ENCODE measurements around the gene HCAR2.
"Not testable (repeated sequence)": the region's sequence is repeated elsewhere in the genome, so short reads cannot be mapped to it uniquely, and the experiment has no call there.

The HCAR2 gene

DNA sequence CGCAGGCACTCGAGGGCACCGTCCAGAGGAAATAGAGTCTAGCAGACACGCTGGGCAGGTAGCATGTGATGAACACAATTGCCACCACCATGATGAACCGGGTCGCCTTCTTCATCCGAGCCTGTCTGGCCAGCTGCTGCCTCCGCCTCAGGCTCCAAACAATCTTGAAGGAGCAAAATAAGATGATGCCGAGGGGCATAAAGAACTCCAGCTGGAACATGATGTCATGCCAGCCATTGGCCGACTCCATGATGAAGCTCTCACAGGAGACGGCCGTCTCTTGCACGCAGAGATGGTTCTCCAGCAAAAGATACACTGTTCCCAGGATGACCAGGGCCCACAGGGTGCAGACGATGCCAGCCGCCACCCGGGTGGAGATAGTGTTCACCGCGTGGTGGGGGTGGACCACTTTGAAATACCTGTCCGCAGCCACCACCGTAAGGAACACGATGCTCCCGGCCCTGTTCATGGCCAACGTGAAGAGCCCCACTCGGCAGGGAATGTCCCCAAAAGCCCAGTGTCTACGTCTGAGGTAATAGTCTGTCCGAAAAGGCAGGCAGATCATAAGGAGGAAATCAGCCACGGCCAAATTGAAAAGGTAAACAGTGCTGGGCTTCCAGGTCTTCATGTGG is 26.5 kb upstream of the HCAR2 start:
- TF ChIP-seq POLR2A (IDR thresholded peaks at IDR 0.05; ENCODE audit: low read length) (no peak), GATA1 (IDR thresholded peaks at IDR 0.05; ENCODE audit: low read depth, low read length) (no peak)
- DNase-seq, result no peak

DNA sequence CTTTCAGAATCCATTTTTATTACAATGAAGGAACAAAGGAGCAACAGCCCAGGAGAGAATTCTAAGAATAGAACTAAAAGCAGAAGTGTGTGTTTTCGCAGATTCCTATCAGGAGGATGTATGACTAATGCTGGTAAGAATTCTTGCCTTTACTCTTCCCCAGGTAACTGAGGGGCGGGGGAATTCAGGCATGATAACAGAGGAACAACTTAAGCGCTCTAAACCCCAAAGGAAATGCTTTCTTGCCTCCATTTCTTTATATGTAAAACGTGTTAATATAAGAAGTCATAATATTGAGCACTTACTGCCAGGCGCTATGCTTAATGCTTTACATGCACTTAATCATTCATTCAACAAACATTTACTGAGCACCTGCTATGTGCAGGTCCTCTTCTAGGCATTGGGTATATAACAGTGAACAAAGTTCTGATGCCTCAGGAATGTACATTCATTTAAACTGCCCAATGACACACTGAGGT is 23.0 kb upstream of the HCAR2 start:
- DNase-seq, result no peak
- no peak for TF ChIP-seq POLR2A (IDR thresholded peaks at IDR 0.05; ENCODE audit: low read length)
- no peak for TF ChIP-seq GATA1 (IDR thresholded peaks at IDR 0.05; ENCODE audit: low read depth, low read length)

DNA sequence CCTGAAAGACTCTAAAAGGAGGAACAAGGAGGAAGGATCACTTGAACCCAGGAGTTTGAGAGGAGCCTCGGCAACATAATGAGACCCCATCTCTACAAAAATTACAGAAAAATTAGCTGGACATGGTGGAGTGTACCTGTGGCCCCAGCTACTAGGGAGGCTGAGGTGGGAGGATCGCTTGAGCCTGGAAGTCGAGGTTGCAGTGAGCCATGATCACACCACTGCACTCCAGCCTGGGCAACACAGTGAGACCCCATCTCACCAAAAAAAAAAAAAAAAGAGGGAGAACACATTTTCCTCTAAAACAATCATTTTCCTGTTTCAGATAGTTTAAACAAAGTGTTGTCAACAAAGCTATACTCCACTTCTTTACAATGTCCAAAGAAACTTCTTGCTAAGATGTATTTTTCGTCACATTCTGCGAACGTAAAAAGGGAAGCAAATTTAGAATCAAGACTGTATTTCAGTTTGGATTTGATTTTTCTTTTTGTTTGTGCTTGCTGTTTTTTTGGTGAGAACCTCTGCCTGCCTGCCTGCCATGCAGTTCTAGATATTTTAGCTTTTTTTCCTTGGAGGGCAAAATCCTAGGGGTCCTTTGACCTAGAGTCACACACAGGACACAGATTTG is 22.4 kb upstream of the HCAR2 start:
- TF ChIP-seq GATA1 (IDR thresholded peaks at IDR 0.05; ENCODE audit: low read depth, low read length) (no peak), POLR2A (IDR thresholded peaks at IDR 0.05; ENCODE audit: low read length) (no peak)
- DNase-seq, result no peak

DNA sequence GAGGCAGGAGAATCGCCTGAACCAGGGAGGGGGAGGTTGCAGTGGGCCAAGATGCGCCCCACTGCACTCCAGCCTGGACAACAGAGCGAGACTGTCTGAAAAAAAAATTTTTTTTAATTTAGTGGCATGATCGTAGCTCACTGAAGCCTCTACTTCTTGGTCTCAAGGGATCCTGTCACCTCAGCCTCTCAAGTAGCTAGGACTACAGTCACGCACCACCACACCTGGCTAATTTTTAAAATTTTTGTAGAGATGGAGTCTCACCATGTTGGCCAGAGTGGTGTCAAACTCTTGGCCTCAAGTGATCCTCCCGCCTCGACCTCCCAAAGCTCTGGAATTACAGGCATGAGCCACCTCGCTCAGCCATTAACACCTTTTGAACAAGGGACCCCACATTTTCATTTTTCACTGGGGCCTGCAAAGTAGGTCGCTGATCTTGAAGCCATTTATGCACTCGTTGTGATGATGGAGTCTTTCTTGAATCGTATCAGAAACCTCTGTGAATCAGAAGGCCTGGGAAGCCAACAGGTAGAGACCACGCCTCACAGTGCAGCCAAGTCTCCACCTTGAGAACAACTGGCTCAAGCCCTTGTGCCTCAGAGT is 21.6 kb upstream of the HCAR2 start:
- TF ChIP-seq POLR2A (IDR thresholded peaks at IDR 0.05; ENCODE audit: low read length), result no peak
- TF ChIP-seq GATA1 (IDR thresholded peaks at IDR 0.05; ENCODE audit: low read depth, low read length), result no peak
- no peak for DNase-seq

DNA sequence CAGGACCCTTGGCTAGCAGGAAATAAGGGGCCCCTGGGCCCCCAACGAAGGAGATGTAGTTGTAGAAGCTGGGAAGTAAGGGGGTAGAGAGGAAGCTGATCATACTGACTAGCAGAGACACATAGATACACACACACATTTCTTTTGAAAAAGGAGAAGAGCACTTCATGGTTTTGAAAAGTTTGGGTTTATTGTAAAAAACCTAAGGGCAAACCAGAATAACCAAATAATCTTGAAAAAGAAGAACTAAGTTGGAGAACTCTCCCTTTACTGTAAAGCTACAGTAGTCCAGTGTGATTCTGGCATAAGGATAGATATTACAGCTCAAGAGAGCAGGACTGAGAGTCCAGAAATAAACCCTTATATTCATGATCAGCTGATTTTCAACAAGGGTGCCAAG is 19.2 kb upstream of the HCAR2 start:
- no peak for DNase-seq
- TF ChIP-seq GATA1 (IDR thresholded peaks at IDR 0.05; ENCODE audit: low read depth, low read length), result no peak
- no peak for TF ChIP-seq POLR2A (IDR thresholded peaks at IDR 0.05; ENCODE audit: low read length)

DNA sequence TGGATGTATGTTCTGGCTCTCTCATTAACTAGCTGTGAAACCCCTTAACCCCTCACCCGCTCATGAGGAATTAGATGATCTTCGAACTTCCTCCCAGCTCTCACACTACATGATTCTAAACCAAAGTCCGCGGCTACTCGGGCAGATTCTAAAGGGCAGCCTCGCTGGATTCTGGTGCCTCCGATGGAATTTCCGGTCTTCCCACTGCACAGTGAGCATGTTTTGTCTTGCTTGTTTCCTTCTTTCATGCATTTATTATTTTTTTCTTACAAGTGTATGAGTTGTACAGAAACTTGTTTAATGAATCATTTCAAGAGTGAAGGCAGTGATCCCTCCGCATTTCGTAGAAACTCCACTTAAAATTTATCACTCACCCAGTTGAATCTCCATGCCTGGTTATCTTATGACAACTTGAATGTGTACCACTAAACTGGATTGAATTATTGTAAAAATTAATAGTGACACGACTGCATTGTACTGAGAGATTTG is 17.9 kb upstream of the HCAR2 start:
- DNase-seq, result no peak
- no peak for TF ChIP-seq POLR2A (IDR thresholded peaks at IDR 0.05; ENCODE audit: low read length)
- no peak for TF ChIP-seq GATA1 (IDR thresholded peaks at IDR 0.05; ENCODE audit: low read depth, low read length)

DNA sequence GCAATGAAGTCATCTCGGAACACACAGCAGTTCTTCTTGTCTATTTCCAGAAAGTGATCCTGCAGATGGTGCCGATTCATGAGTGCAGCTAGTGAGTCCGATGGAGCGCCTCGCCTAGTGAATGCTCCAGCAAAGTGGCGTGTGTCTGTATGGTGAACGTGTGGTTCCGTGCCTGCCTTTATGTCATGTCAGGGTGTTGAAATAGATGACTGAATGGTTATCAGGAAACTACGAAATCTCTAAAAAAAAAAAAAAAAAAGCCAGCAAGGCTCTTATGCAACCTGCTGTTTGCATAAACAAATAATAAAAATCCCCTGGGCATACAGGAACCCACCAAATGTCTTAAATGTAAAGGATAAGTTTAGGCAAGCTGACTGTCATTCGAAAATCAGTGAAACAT is 13.5 kb upstream of the HCAR2 start, which contains the start of gene HCAR3:
Gene HCAR3, minus strand, starts transcription at position 154 of the 400 bp plus-strand sequence. Its CDS starts 74 bp downstream, at position 80.
- not testable (repeated sequence) for DNase-seq

DNA sequence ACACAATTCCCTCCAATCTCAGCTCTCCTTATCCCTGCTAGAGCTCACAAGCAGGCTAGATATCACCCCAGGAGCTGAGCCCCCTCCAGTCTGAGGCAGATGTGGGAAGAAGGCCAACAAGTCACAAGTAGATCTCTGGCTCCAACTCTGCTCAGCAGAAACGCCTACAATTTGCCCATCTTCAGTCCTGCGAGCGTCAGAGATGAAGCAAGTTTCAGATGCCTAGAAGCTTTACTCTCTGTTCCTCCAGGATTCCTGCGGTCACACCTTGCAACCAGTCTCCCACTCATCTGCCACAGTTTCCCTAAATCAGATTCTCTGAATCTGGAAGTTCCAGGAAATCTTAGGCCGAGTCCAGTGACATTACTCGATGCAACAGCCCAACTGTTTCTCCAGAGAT is 12.1 kb upstream of the HCAR2 start:
- not testable (repeated sequence) for DNase-seq

DNA sequence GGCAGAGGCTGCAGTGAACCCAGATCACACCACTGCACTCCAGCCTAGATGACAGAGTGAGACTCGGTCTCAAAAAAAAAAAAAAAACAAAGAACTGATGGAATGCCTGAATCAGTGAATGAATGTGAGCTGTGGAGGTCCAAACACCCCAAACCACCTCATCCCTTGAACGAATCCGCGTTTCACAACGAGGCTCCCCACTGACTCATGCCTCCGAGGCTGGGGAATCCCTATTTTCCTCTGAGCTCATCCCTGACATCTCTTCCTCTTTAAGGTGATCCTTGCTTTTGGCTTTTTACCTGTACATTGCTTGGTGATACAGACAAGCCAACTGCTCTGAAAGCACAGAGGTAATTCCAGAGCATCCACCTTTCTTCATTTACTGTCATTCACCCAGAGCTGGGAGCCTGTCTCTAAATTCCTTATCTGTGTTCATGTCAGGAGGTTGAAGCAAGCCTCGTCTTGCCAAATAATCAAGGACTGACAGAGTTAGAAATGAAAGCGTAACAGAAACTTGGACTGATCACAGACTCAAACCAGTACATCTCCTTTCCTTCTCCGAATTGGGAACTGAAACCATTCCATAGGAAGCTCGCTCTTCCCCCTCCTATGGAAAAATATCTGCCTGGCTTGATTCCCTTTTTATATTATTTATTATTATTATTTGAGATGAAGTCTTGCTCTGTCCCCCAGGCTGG is 10.5 kb upstream of the HCAR2 start:
- DNase-seq, result not testable (repeated sequence)

DNA sequence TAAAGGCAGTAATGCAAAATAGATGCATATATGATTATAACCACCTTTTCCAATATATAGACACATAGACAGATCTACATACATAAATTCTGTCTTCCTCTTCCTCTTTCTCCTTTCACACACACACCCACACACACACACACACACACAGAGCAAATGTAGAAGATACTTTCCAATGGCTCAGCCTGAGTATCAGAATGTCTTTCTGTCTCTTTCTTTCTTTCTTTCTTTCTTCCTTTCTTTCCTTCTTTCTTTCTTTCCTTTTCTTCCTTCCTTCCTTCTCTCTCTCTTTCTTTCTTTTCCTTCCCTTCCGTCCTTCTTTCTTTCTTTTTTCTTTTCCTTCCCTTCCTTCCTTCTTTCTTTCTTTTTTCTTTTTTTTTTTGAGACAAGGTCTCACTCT is 8.1 kb upstream of the HCAR2 start:
- DNase-seq, result not testable (repeated sequence)

DNA sequence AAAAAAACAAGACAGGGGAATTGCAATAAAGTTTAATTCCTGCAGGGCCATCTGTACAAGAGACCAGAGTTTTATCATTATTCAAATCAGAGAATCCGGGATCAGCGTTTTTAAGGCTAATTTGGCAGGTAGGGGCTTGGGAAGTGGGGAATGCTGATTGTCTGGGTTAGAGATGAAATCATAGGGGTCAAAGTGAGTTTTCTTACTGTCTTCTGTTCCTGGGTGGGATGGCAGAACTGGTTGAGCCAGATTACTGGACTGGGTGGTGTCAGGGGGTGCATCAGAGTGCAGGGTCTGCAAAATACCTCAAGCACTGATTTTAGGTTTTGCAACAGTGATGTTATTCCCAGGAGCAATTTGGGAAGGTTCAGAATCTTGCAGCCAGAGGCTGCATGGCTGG is 7.2 kb upstream of the HCAR2 start:
- not testable (repeated sequence) for DNase-seq

DNA sequence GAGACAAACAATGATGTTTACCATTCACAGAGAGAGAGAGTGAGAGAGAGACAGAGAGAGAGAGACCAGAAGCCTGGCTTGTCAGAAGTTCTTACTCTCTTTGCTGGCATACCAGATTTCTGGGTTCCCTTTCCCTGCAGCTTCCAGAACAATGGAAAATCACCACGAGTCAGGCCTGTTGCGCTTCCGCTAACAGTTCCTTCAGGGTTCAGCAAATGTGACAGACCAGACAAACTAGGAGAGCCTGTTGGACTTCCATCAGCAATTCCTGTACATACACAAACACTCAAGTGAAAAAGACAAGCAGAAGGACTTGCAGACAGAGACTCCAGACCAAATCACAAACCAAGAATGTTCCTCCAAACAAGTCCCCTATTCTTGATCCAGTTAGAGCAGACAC is 6.1 kb upstream of the HCAR2 start:
- DNase-seq, result not testable (repeated sequence)

DNA sequence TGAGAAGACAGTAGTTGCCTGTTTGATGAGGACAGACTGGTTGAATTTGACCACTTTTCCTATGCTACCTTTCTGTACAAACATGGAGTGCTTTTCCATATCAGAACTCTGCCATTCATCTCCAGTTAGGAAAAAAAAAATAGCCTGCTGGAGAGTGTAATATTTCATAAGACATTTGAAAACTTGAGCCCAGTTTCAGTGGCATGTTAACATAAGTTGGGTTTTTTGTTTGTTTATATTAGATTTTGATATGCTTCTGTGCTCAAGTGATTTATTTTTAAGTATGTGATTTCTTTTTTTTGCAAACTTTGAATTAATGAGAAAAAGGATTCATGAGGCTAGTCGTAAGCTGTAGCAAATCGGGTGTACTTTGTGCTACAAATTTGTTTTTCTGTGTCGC is 684 bp upstream of the HCAR2 start:
- DNase-seq, result not testable (repeated sequence)

DNA sequence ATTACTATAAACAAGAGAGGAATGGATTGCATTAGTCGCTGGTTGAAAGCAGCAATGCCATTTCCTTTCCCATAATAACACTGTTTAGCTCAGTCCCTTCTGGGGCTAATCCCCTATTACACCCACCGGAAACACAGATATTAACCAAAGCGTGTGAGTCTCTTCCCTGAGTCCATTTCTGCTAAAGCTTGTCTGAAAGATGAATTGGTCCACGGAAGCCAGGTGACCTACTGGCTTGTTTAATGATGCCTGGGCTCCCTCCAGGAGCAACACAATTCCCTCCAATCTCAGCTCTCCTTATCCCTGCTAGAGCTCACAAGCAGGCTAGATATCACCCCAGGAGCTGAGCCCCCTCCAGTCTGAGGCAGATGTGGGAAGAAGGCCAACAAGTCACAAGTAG is 1.7 kb downstream of the HCAR2 start:
- DNase-seq, result not testable (repeated sequence)

DNA sequence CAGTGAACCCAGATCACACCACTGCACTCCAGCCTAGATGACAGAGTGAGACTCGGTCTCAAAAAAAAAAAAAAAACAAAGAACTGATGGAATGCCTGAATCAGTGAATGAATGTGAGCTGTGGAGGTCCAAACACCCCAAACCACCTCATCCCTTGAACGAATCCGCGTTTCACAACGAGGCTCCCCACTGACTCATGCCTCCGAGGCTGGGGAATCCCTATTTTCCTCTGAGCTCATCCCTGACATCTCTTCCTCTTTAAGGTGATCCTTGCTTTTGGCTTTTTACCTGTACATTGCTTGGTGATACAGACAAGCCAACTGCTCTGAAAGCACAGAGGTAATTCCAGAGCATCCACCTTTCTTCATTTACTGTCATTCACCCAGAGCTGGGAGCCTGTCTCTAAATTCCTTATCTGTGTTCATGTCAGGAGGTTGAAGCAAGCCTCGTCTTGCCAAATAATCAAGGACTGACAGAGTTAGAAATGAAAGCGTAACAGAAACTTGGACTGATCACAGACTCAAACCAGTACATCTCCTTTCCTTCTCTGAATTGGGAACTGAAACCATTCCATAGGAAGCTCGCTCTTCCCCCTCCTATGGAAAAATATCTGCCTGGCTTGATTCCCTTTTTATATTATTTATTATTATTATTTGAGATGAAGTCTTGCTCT is 3.0 kb downstream of the HCAR2 start:
- DNase-seq, result not testable (repeated sequence)

DNA sequence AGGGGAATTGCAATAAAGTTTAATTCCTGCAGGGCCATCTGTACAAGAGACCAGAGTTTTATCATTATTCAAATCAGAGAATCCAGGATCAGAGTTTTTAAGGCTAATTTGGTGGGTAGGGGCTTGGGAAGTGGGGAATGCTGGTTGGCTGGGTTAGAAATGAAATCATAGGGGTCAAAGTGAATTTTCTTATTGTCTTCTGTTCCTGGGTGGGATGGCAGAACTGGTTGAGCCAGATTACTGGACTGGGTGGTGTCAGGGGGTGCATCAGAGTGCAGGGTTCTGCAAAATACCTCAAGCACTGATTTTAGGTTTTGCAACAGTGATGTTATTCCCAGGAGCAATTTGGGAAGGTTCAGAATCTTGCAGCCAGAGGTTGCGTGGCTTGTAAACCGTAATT is 6.2 kb downstream of the HCAR2 start:
- DNase-seq, result not testable (repeated sequence)
